PC-3 (cell line): ENCODE data around the gene SIN3B.

Experiments
- CTCF ChIP-seq: fragments of 300-600 bp; sonication (generic); conservative IDR thresholded peaks from 2 replicates; pipeline ENCODE4 v1.5.1; 2017; ENCODE audit warnings: antibody characterized with exemption, low read depth, mild to moderate bottlenecking, low read length
- EZH2 ChIP-seq: fragments of 300-600 bp; sonication (generic); IDR thresholded peaks from one replicate; pipeline ENCODE4 v1.6.1; 2017; ENCODE audit warnings: antibody characterized with exemption, mild to moderate bottlenecking, low read length; ENCODE audit not compliant: unreplicated experiment
- EZH2phosphoT487 ChIP-seq: fragments of 300-600 bp; sonication (generic); IDR thresholded peaks from 2 replicates; pipeline ENCODE4 v1.6.1; 2018; ENCODE audit warnings: mild to moderate bottlenecking, antibody characterized with exemption, low read length, borderline replicate concordance

- TF ChIP-seq CTCF (no peak), EZH2 (no peak), EZH2phosphoT487 (no peak)
Observed at GRCh38 chr19:16807549-16808284, 21.5 kb upstream of the SIN3B start.
